Stimulated activated CD8-positive, alpha-beta memory T cell treated with anti-CD3 and anti-CD28 coated beads, Interleukin-7, amount 100 ng/mL, for 4 hours (primary cell): ENCODE data around the gene SLC25A17.

Experiments used
- DNase-seq, 2 donors: peaks; one replicate each; pipeline ENCODE4 v3.0.0-alpha.2; 2020; ENCODE audit warnings: low read depth in 2 of 2

SLC25A17 gene

GRCh38 chr22:40757071-40757470 lies 62.1 kb downstream of the SLC25A17 start:
- no peak for DNase-seq

- DNase-seq = no peak
Observed at GRCh38 chr22:40753114-40753513, 66.0 kb downstream of the SLC25A17 start.

- no peak for DNase-seq
Observed at GRCh38 chr22:40751250-40751649, 67.9 kb downstream of the SLC25A17 start.

- DNase-seq = no peak
Observed at GRCh38 chr22:40749829-40750228, 69.3 kb downstream of the SLC25A17 start.

- no peak for DNase-seq
Observed at GRCh38 chr22:40748388-40749355, 70.5 kb downstream of the SLC25A17 start.

- no peak for DNase-seq
Observed at GRCh38 chr22:40747361-40747760, 71.8 kb downstream of the SLC25A17 start.

- no peak for DNase-seq
Observed at GRCh38 chr22:40746428-40747220, 72.5 kb downstream of the SLC25A17 start.

GRCh38 chr22:40743768-40744167 lies 75.4 kb downstream of the SLC25A17 start:
- DNase-seq = no peak

- no peak for DNase-seq
Observed at GRCh38 chr22:40741116-40741515, 78.0 kb downstream of the SLC25A17 start.

- DNase-seq = no peak
Observed at GRCh38 chr22:40739721-40740120, 79.4 kb downstream of the SLC25A17 start.

- no peak for DNase-seq
Observed at GRCh38 chr22:40733919-40734318, 85.2 kb downstream of the SLC25A17 start.

- DNase-seq = no peak
Observed at GRCh38 chr22:40732999-40733292, 86.2 kb downstream of the SLC25A17 start.

GRCh38 chr22:40729284-40729683 lies 89.9 kb downstream of the SLC25A17 start:
- DNase-seq = no peak

- peak; percentile 17 to 32 for DNase-seq
Observed at GRCh38 chr22:40728731-40729189, 90.4 kb downstream of the SLC25A17 start.

GRCh38 chr22:40727964-40728615 lies 91.1 kb downstream of the SLC25A17 start:
- DNase-seq = no peak

- DNase-seq = no peak
Observed at GRCh38 chr22:40727070-40727963, 91.8 kb downstream of the SLC25A17 start.

GRCh38 chr22:40726514-40726913 lies 92.6 kb downstream of the SLC25A17 start:
- DNase-seq = no peak

- DNase-seq = no peak
Observed at GRCh38 chr22:40723396-40723933, 95.7 kb downstream of the SLC25A17 start.

GRCh38 chr22:40721266-40721665 lies 97.9 kb downstream of the SLC25A17 start:
- DNase-seq = no peak

- DNase-seq = no peak
Observed at GRCh38 chr22:40720538-40721256, 98.4 kb downstream of the SLC25A17 start.
